ENCODE results near the gene DIPK2A. TPM values are rescaled to one million over a fixed set of nuclear protein-coding genes. Genes with fewer than 3 reads are reported as not detected.

DIPK2A gene
- total RNA-seq = 18.0 and 18.2 TPM in 2 replicates

- DNase-seq (ENCODE audit: low spot score) = peak; percentile 93
- H3K4me1 Mint-ChIP-seq (ENCODE audit: low read depth) = peaks cover 20% of the 10 kb centered on the region
- intact Hi-C loops (cut with micrococcal nuclease) = loop anchor here (1.0 to 10.0 kb wide), 10 partner anchors 123 to 1524 kb away; partner anchors contain the start of genes CHST2, PLS1, SLC9A9 and TRPC1
- no peaks in the 10 kb centered on the region for H3K36me3 Mint-ChIP-seq (ENCODE audit: low read depth)
- H3K4me3 Mint-ChIP-seq (ENCODE audit: low read depth) = peak within 1 kb of the TSS; percentile 97
- H3K27me3 Mint-ChIP-seq (ENCODE audit: low read depth) = peaks cover 32% of the 10 kb centered on the region
- H3K27ac Mint-ChIP-seq = peak within 1 kb of the TSS; percentile 94
- no peaks in the 10 kb centered on the region for H3K9me3 Mint-ChIP-seq
These were observed at the start of gene DIPK2A for GRCh38 chr3:143971359-143972154. Gene DIPK2A, plus strand, starts transcription at chr3:143971823. Its CDS starts 510 bp downstream, at chr3:143972333.

- peaks cover 4% of the 10 kb centered on the region for H3K4me1 Mint-ChIP-seq (ENCODE audit: low read depth)
- no peak overlapping the region for H3K4me3 Mint-ChIP-seq (ENCODE audit: low read depth)
- H3K27me3 Mint-ChIP-seq (ENCODE audit: low read depth) = peaks cover 1% of the 10 kb centered on the region
- DNase-seq (ENCODE audit: low spot score) = no peak
- H3K36me3 Mint-ChIP-seq (ENCODE audit: low read depth) = no peaks in the 10 kb centered on the region
- H3K9me3 Mint-ChIP-seq = no peaks in the 10 kb centered on the region
- H3K27ac Mint-ChIP-seq = no peak overlapping the region
- intact Hi-C loops (cut with micrococcal nuclease) = no loop called here
These were observed 46.9 kb upstream of the DIPK2A start for GRCh38 chr3:143924522-143925285.

- Mint-ChIP-seq H3K36me3 (ENCODE audit: low read depth) (no peaks in the 10 kb centered on the region), H3K4me3 (ENCODE audit: low read depth) (no peak overlapping the region), H3K27ac (no peak overlapping the region), H3K9me3 (no peaks in the 10 kb centered on the region), H3K27me3 (ENCODE audit: low read depth) (peaks cover 5% of the 10 kb centered on the region), H3K4me1 (ENCODE audit: low read depth) (peaks cover 4% of the 10 kb centered on the region)
- intact Hi-C loops (cut with micrococcal nuclease) = no loop called here
- no peak for DNase-seq (ENCODE audit: low spot score)
These were observed 43.6 kb upstream of the DIPK2A start for GRCh38 chr3:143928056-143928455.

- no peaks in the 10 kb centered on the region for H3K36me3 Mint-ChIP-seq (ENCODE audit: low read depth)
- no peak for DNase-seq (ENCODE audit: low spot score)
- no peaks in the 10 kb centered on the region for H3K9me3 Mint-ChIP-seq
- intact Hi-C loops (cut with micrococcal nuclease) = no loop called here
- no peak overlapping the region for H3K27ac Mint-ChIP-seq
- H3K4me3 Mint-ChIP-seq (ENCODE audit: low read depth) = no peak overlapping the region
- peaks cover 4% of the 10 kb centered on the region for H3K4me1 Mint-ChIP-seq (ENCODE audit: low read depth)
- peaks cover 8% of the 10 kb centered on the region for H3K27me3 Mint-ChIP-seq (ENCODE audit: low read depth)
These were observed 42.9 kb upstream of the DIPK2A start for GRCh38 chr3:143928541-143929255.

GRCh38 chr3:143934791-143935190 is 36.8 kb upstream of the DIPK2A start:
- intact Hi-C loops (cut with micrococcal nuclease) = no loop called here
- no peaks in the 10 kb centered on the region for H3K4me1 Mint-ChIP-seq (ENCODE audit: low read depth)
- H3K4me3 Mint-ChIP-seq (ENCODE audit: low read depth) = no peak overlapping the region
- H3K27me3 Mint-ChIP-seq (ENCODE audit: low read depth) = peaks cover 19% of the 10 kb centered on the region
- no peak for DNase-seq (ENCODE audit: low spot score)
- no peaks in the 10 kb centered on the region for H3K36me3 Mint-ChIP-seq (ENCODE audit: low read depth)
- no peaks in the 10 kb centered on the region for H3K9me3 Mint-ChIP-seq
- H3K27ac Mint-ChIP-seq = no peak overlapping the region

GRCh38 chr3:143935678-143936077 is 35.9 kb upstream of the DIPK2A start:
- Mint-ChIP-seq H3K36me3 (ENCODE audit: low read depth) (no peaks in the 10 kb centered on the region), H3K4me3 (ENCODE audit: low read depth) (no peak overlapping the region), H3K9me3 (no peaks in the 10 kb centered on the region), H3K27me3 (ENCODE audit: low read depth) (peaks cover 20% of the 10 kb centered on the region), H3K4me1 (ENCODE audit: low read depth) (no peaks in the 10 kb centered on the region), H3K27ac (no peak overlapping the region)
- intact Hi-C loops (cut with micrococcal nuclease) = no loop called here
- DNase-seq (ENCODE audit: low spot score) = no peak

- DNase-seq (ENCODE audit: low spot score) = no peak
- intact Hi-C loops (cut with micrococcal nuclease) = loop anchor here (1.0 to 5.0 kb wide), 2 partner anchors 64 to 176 kb away; no protein-coding TSS in a partner anchor
- Mint-ChIP-seq H3K27ac (no peak overlapping the region), H3K4me1 (ENCODE audit: low read depth) (peaks cover 1% of the 10 kb centered on the region), H3K4me3 (ENCODE audit: low read depth) (no peak overlapping the region), H3K27me3 (ENCODE audit: low read depth) (peaks cover 23% of the 10 kb centered on the region), H3K9me3 (no peaks in the 10 kb centered on the region), H3K36me3 (ENCODE audit: low read depth) (no peaks in the 10 kb centered on the region)
These were observed 20.8 kb upstream of the DIPK2A start for GRCh38 chr3:143950810-143951209.

GRCh38 chr3:143951351-143951971 is 20.2 kb upstream of the DIPK2A start:
- H3K36me3 Mint-ChIP-seq (ENCODE audit: low read depth) = no peaks in the 10 kb centered on the region
- intact Hi-C loops (cut with micrococcal nuclease) = loop anchor here (1.0 to 5.0 kb wide), 2 partner anchors 64 to 176 kb away; no protein-coding TSS in a partner anchor
- peaks cover 30% of the 10 kb centered on the region for H3K27me3 Mint-ChIP-seq (ENCODE audit: low read depth)
- H3K9me3 Mint-ChIP-seq = no peaks in the 10 kb centered on the region
- H3K27ac Mint-ChIP-seq = no peak overlapping the region
- no peak overlapping the region for H3K4me3 Mint-ChIP-seq (ENCODE audit: low read depth)
- H3K4me1 Mint-ChIP-seq (ENCODE audit: low read depth) = peaks cover 3% of the 10 kb centered on the region
- no peak for DNase-seq (ENCODE audit: low spot score)

GRCh38 chr3:143952569-143953072 is 19.0 kb upstream of the DIPK2A start:
- Mint-ChIP-seq H3K27ac (no peak overlapping the region), H3K27me3 (ENCODE audit: low read depth) (peaks cover 27% of the 10 kb centered on the region), H3K4me1 (ENCODE audit: low read depth) (peaks cover 11% of the 10 kb centered on the region), H3K36me3 (ENCODE audit: low read depth) (no peaks in the 10 kb centered on the region), H3K9me3 (no peaks in the 10 kb centered on the region), H3K4me3 (ENCODE audit: low read depth) (no peak overlapping the region)
- DNase-seq (ENCODE audit: low spot score) = no peak
- intact Hi-C loops (cut with micrococcal nuclease) = loop anchor here (5.0 kb wide), 1 partner anchor 65 kb away; no protein-coding TSS in a partner anchor

- Mint-ChIP-seq H3K27me3 (ENCODE audit: low read depth) (peaks cover 37% of the 10 kb centered on the region), H3K4me3 (ENCODE audit: low read depth) (no peak overlapping the region), H3K4me1 (ENCODE audit: low read depth) (peaks cover 11% of the 10 kb centered on the region), H3K9me3 (peaks cover 15% of the 10 kb centered on the region), H3K36me3 (ENCODE audit: low read depth) (no peaks in the 10 kb centered on the region), H3K27ac (no peak overlapping the region)
- intact Hi-C loops (cut with micrococcal nuclease) = no loop called here
- no peak for DNase-seq (ENCODE audit: low spot score)
These were observed 16.5 kb upstream of the DIPK2A start for GRCh38 chr3:143955113-143955512.

- intact Hi-C loops (cut with micrococcal nuclease) = no loop called here
- Mint-ChIP-seq H3K4me3 (ENCODE audit: low read depth) (no peak overlapping the region), H3K4me1 (ENCODE audit: low read depth) (peaks cover 11% of the 10 kb centered on the region), H3K9me3 (peaks cover 15% of the 10 kb centered on the region), H3K27me3 (ENCODE audit: low read depth) (peaks cover 41% of the 10 kb centered on the region), H3K36me3 (ENCODE audit: low read depth) (no peaks in the 10 kb centered on the region), H3K27ac (no peak overlapping the region)
- DNase-seq (ENCODE audit: low spot score) = no peak
These were observed 14.8 kb upstream of the DIPK2A start for GRCh38 chr3:143956838-143957237.

GRCh38 chr3:143957453-143957852 is 14.2 kb upstream of the DIPK2A start:
- Mint-ChIP-seq H3K4me1 (ENCODE audit: low read depth) (peaks cover 11% of the 10 kb centered on the region), H3K27ac (no peak overlapping the region), H3K4me3 (ENCODE audit: low read depth) (no peak overlapping the region), H3K9me3 (peaks cover 15% of the 10 kb centered on the region), H3K36me3 (ENCODE audit: low read depth) (no peaks in the 10 kb centered on the region), H3K27me3 (ENCODE audit: low read depth) (peaks cover 46% of the 10 kb centered on the region)
- DNase-seq (ENCODE audit: low spot score) = no peak
- intact Hi-C loops (cut with micrococcal nuclease) = no loop called here
